B cell (primary cell): ENCODE measurements around the gene IMP3. TPM values are rescaled to one million over a fixed set of nuclear protein-coding genes. Genes with fewer than 3 reads are reported as not detected.

Experiments used
- ATAC-seq: fragments of 200-7000 bp; cut with Tn5 transposase; one replicate; pipeline ENCODE4 v1.10.0; 2021; ENCODE audit warnings: low read depth, mild to moderate bottlenecking, moderate number of reproducible peaks, moderate library complexity
- CTCF ChIA-PET: fragments of 350-600 bp; sonication (Branson Sonifier 250); formaldehyde crosslinking; loops from one replicate; lab custom pipeline; 2021; ENCODE audit warnings: antibody characterized with exemption, inconsistent platforms; lab: Charles Lee
- POLR2A ChIA-PET: fragments of 350-600 bp; sonication (Branson Sonifier 250); formaldehyde crosslinking; loops from one replicate; lab custom pipeline; 2021; ENCODE audit warnings: antibody characterized with exemption; lab: Charles Lee
- DNase-seq: peaks from one replicate; pipeline ENCODE4 v3.0.0; 2013
- H2AFZ ChIP-seq: 2 replicates; pipeline ENCODE4 v1.6.1; 2012; ENCODE audit warnings: mild to moderate bottlenecking, low read depth, low read length; ENCODE audit not compliant: insufficient read depth, poor library complexity, severe bottlenecking
- H3K27ac ChIP-seq, 2 donors: 1 replicate in 1 of 2; 2 replicates in 1 of 2; pipeline ENCODE4 v1.5.1; 2012 to 2013; ENCODE audit warnings: low read length in 2 of 2, mild to moderate bottlenecking in 2 of 2, moderate library complexity in 1 of 2
- H3K27me3 ChIP-seq, 4 experiments: fragments of 200-600 bp in 1 of 4; sonication (generic) in 1 of 4; replicated peaks in 1 of 4; 1 replicate in 2 of 4; 2 replicates in 2 of 4; pipeline versions ENCODE4 v1.6.1 to v1.7.0; 2013 to 2016; ENCODE audit warnings: low read length in 3 of 4, mild to moderate bottlenecking in 2 of 4, mixed read lengths in 1 of 4, moderate library complexity in 1 of 4; ENCODE audit not compliant: insufficient read depth in 4 of 4, control insufficient read depth in 3 of 4; ENCODE audit errors: control extremely low read depth in 1 of 4
- H3K36me3 ChIP-seq, 2 experiments: replicated peaks in 1 of 2; 1 replicate in 1 of 2; 2 replicates in 1 of 2; pipeline versions ENCODE4 v1.6.1 to v1.7.1; 2013; ENCODE audit warnings: low read length in 1 of 2; ENCODE audit not compliant: insufficient read depth in 2 of 2, control insufficient read depth in 1 of 2; ENCODE audit errors: control extremely low read depth in 1 of 2, extremely low read depth in 1 of 2
- H3K4me1 ChIP-seq, 2 donors: fragments of 200-600 bp in 1 of 2; sonication (generic) in 1 of 2; 1 replicate in 1 of 2; 2 replicates in 1 of 2; pipeline versions ENCODE4 v1.5.1 to v1.6.1; 2013 to 2017; ENCODE audit warnings: low read length in 2 of 2; ENCODE audit not compliant: control insufficient read depth in 2 of 2, insufficient read depth in 2 of 2
- H3K4me2 ChIP-seq: replicated peaks from 2 replicates; pipeline ENCODE3; 2012; ENCODE audit warnings: mild to moderate bottlenecking, low read depth, low read length; ENCODE audit not compliant: poor library complexity, severe bottlenecking
- H3K4me3 ChIP-seq, 5 experiments: fragments of 200-600 bp in 1 of 5; sonication (generic) in 1 of 5; 1 replicate in 3 of 5; 2 replicates in 2 of 5; pipeline versions ENCODE4 v1.5.1 to v1.7.0; 2011 to 2016; ENCODE audit warnings: low read length in 4 of 5, mild to moderate bottlenecking in 4 of 5, low read depth in 2 of 5, control low read depth in 1 of 5, moderate library complexity in 1 of 5; ENCODE audit not compliant: insufficient read depth in 1 of 5; ENCODE audit errors: control extremely low read depth in 1 of 5, extremely low read depth in 1 of 5
- H3K79me2 ChIP-seq: fragments of 200-600 bp; sonication (generic); one replicate; pipeline ENCODE4 v1.6.0; 2016; ENCODE audit warnings: low read length; ENCODE audit not compliant: control insufficient read depth, insufficient read depth
- H3K9ac ChIP-seq: fragments of 200-600 bp; sonication (generic); 2 replicates; pipeline ENCODE4 v1.6.1; 2017; ENCODE audit warnings: mild to moderate bottlenecking, low read length, moderate library complexity
- H3K9me3 ChIP-seq, 3 donors: one replicate each; pipeline versions ENCODE4 v1.6.1 to v1.7.1; 2013; ENCODE audit warnings: low read length in 2 of 3; ENCODE audit not compliant: control insufficient read depth in 2 of 3, insufficient read depth in 1 of 3; ENCODE audit errors: control extremely low read depth in 1 of 3
- H4K20me1 ChIP-seq: 2 replicates; pipeline ENCODE4 v1.6.0; 2012; ENCODE audit warnings: mild to moderate bottlenecking, low read length; ENCODE audit not compliant: insufficient read depth, control insufficient read depth, poor library complexity, severe bottlenecking
- H3K27ac Mint-ChIP-seq: one replicate; pipeline ENCODE4 v1.8.0; 2021; ENCODE audit warnings: mixed read lengths
- H3K27me3 Mint-ChIP-seq: one replicate; pipeline ENCODE4 v1.8.0; 2021; ENCODE audit warnings: mixed read lengths
- H3K4me1 Mint-ChIP-seq: one replicate; pipeline ENCODE4 v1.8.0; 2021; ENCODE audit warnings: mixed read lengths
- H3K4me3 Mint-ChIP-seq: one replicate; pipeline ENCODE4 v1.8.0; 2021; ENCODE audit warnings: mixed read lengths
- H3K9me3 Mint-ChIP-seq: one replicate; pipeline ENCODE4 v1.8.0; 2022; ENCODE audit warnings: mixed read lengths; ENCODE audit not compliant: insufficient read depth
- EZH2 ChIP-seq: IDR thresholded peaks from 2 replicates; pipeline ENCODE4 v1.6.1; 2012; ENCODE audit warnings: borderline replicate concordance, low read depth, mild to moderate bottlenecking, moderate library complexity, low read length; ENCODE audit not compliant: insufficient read depth, poor library complexity, severe bottlenecking
- WGBS: methylation state at CpG from one replicate; pipeline ENCODE4 v1.1.5; 2013; ENCODE audit warnings: missing lambda C conversion rate; ENCODE audit not compliant: insufficient coverage; 5-methylcytosine and 5-hydroxymethylcytosine counted together
- intact Hi-C: fragments of 100-400 bp; cut with micrococcal nuclease; formaldehyde crosslinking; loops from one replicate; pipeline ENCODE4 v1.10.0; 2022
- polyA plus RNA-seq: library from polyadenylated mRNA; depleted of rRNA; stranded (reverse); fragments of >200 nt; gene quantifications from 2 replicates; pipeline ENCODE4 v1.2.3, GENCODE V29; 2012
- total RNA-seq, 2 donors: library from RNA; stranded (reverse); fragments of 120-200 nt in 1 of 2; gene quantifications; 1 replicate in 1 of 2; 2 replicates in 1 of 2; pipeline versions ENCODE4 v1.2.3 to v1.2.4, GENCODE V29; 2013 to 2022
- TF ChIP-seq, protein P1 (sequence below): fragments of 200-600 bp; IDR thresholded peaks from one replicate; pipeline ENCODE4 v1.8.0; 2022; ENCODE audit warnings: antibody characterized with exemption, mild to moderate bottlenecking

The IMP3 gene
- total and polyA plus RNA-seq, 2 donors (not counting 1 experiment from before 2014, with no cell fraction given), result 60.8 to 85.1 TPM

DNA sequence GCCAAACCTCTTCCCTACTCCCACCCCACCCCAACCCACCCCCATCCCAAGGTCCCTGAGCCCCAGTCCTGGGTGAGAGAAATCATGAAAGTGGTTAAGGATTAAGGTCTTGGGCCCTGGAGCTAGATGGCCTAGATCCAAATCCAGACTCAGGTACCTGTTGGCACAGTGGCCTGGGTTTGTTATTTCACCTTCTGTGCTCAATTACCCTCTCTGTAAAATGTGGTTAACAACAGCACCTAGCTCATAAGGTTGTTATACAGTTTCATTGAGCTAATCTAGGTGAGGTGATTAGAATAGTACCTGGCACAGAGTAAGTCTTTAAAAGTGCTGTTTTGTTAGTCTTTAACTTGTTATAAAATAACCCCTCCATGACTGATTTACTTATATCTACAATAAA is 8.1 kb downstream of the IMP3 start:
- peaks cover 13% of the 10 kb centered on the region for H3K79me2 ChIP-seq
- no peak overlapping the region for H3K4me2 ChIP-seq
- ATAC-seq (no peak), DNase-seq (no peak)
- no peak overlapping the region for H3K27ac Mint-ChIP-seq
- POLR2A ChIA-PET, result no interaction called here
- H3K9me3 Mint-ChIP-seq, result no peaks in the 10 kb centered on the region
- H3K27me3 ChIP-seq, result no peaks in the 10 kb centered on the region
- no peak overlapping the region for H3K9ac ChIP-seq
- peaks cover 4% of the 10 kb centered on the region for H3K4me1 Mint-ChIP-seq
- H3K4me3 ChIP-seq, result no peak overlapping the region
- H3K27ac ChIP-seq, result no peak overlapping the region
- H4K20me1 ChIP-seq, result peaks cover 2% of the 10 kb centered on the region
- peaks cover 0 to under 1% of the 10 kb centered on the region in 2 donors for H3K4me1 ChIP-seq
- intact Hi-C loops, result loop anchor here (10.0 kb wide), 1 partner anchor 1637 kb away; the partner anchor contains the start of genes PML and STOML1
- peaks cover 0 to 1% of the 10 kb centered on the region in 2 experiments for H3K36me3 ChIP-seq
- H3K9me3 ChIP-seq, result no peaks in the 10 kb centered on the region
- no peak overlapping the region for H2AFZ ChIP-seq
- CTCF ChIA-PET, result no interaction called here
- no peaks in the 10 kb centered on the region for H3K27me3 Mint-ChIP-seq
- TF ChIP-seq, protein P1, sequence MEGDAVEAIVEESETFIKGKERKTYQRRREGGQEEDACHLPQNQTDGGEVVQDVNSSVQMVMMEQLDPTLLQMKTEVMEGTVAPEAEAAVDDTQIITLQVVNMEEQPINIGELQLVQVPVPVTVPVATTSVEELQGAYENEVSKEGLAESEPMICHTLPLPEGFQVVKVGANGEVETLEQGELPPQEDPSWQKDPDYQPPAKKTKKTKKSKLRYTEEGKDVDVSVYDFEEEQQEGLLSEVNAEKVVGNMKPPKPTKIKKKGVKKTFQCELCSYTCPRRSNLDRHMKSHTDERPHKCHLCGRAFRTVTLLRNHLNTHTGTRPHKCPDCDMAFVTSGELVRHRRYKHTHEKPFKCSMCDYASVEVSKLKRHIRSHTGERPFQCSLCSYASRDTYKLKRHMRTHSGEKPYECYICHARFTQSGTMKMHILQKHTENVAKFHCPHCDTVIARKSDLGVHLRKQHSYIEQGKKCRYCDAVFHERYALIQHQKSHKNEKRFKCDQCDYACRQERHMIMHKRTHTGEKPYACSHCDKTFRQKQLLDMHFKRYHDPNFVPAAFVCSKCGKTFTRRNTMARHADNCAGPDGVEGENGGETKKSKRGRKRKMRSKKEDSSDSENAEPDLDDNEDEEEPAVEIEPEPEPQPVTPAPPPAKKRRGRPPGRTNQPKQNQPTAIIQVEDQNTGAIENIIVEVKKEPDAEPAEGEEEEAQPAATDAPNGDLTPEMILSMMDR, result no peak
- no peak for TF ChIP-seq EZH2
- no peak overlapping the region for H3K4me3 Mint-ChIP-seq

DNA sequence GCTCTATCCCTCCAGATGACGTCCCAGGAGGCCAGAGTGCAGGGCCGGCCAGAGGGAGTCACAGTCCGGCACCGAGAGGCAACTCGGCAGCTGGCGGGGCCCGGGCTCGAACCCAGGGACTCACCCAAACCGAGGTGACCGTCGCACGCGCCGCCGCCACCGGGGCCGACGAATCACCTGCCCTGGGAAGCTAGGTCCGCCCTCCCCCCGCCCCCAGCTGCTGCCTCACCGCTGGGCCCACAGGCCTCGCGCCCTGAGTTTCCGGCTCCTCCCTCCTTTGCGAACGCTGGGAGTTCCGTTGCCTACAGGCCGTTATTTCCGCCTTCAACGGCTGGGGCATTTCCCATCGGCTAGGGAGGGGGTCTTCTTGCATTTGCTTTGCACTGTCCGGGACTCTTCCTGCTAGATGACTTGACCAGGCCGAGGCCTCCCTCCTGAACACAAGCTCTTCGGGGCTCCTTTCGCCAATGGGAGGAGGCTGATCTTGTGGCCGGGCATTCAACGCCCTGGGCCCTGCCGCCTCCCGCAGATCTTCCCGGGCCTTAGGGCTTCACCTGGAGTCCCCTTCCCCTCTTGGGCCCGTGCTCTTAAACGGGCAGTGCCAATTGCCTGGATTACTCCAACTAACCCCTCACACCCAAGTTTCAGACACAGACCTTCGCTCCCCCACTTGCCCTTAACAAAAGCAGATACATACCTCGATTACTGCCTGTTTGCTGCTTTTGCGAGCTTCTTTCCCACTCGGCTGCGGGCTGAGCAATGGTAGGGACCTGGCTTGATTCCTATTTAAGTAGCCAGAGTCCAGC is 14.3 kb downstream of the IMP3 start, which contains the start of gene SNUPN:
Gene SNUPN (minus strand): TSS at position 184 of the 806 bp plus-strand sequence. CDS start 4,674 bp downstream, outside the sequence.
- Mint-ChIP-seq H3K27ac (peak within 1 kb of the TSS; percentile 95), H3K9me3 (no peaks in the 10 kb centered on the region), H3K4me1 (peaks cover 13% of the 10 kb centered on the region), H3K27me3 (no peaks in the 10 kb centered on the region), H3K4me3 (peak within 1 kb of the TSS; percentile 91)
- peak; percentile 96 for DNase-seq
- Histone ChIP-seq H3K4me3 (peak within 1 kb of the TSS; percentile 72 to 97 (median 93)), H3K4me1 (peaks cover 7 to 12% of the 10 kb centered on the region in 2 donors), H3K79me2 (no peaks in the 10 kb centered on the region), H3K27me3 (no peaks in the 10 kb centered on the region), H3K9ac (peak within 1 kb of the TSS; percentile 87), H3K36me3 (peaks cover 0 to 1% of the 10 kb centered on the region in 2 experiments), H3K4me2 (peak within 1 kb of the TSS; percentile 89), H3K9me3 (no peaks in the 10 kb centered on the region), H2AFZ (peak within 1 kb of the TSS; percentile 97), H3K27ac (peak within 1 kb of the TSS; percentile 91 to 97), H4K20me1 (no peaks in the 10 kb centered on the region)
- TF ChIP-seq EZH2, result no peak
- TF ChIP-seq, protein P1, result no peak
- intact Hi-C loops, result loop anchor here (1.0 to 5.0 kb wide), 5 partner anchors 15 to 688 kb away; partner anchors contain the start of genes COX5A, IMP3, MAN2C1 and PTPN9
- CTCF ChIA-PET, result interaction anchor here (0.7 to 2.4 kb wide), 10 partner anchors 9 to 688 kb away, joined by 3 to 16 read pairs (median 4); partner anchors contain the start of genes COX5A, IMP3, MAN2C1 and PTPN9
- peak; percentile 91 for ATAC-seq
- POLR2A ChIA-PET, result interaction anchor here (0.6 to 2.5 kb wide), 6 partner anchors 14 to 437 kb away, joined by 4 to 38 read pairs (median 6); partner anchors contain the start of genes IMP3, NEIL1, PTPN9 and SIN3A
- WGBS, result 0% methylated on average over 43 of the region's 47 CpGs
